GM12878 (cell line): Measurements from ENCODE around the gene CNNM4. TPM values are rescaled to one million over a fixed set of nuclear protein-coding genes. Genes with fewer than 3 reads are reported as not detected.
A peak's percentile ranks its signal among the peaks of the same experiment; 100 is the strongest.

Experiments used
- ATAC-seq: fragments of 200-7000 bp; cut with Tn5 transposase; 3 replicates; pipeline ENCODE4 v1.9.1; 2020; ENCODE audit warnings: mild to moderate bottlenecking, moderate library complexity
- BruUV-seq: library from RNA; stranded (reverse); fragments of 400-500 nt; replicated peaks from 2 replicates; lab custom pipeline; 2021; lab: Mats Ljungman, UMichigan
- CTCF ChIA-PET: fragments of 300-600 bp; sonication (Branson Sonifier 250); formaldehyde crosslinking; extraction: SDS; loops from one replicate; lab custom pipeline; 2021; ENCODE audit warnings: inconsistent platforms; lab: Yijun Ruan, JAX
- POLR2A ChIA-PET: fragments of 350-600 bp; formaldehyde crosslinking; extraction: SDS; loops from one replicate; lab custom pipeline; 2021; ENCODE audit warnings: inconsistent platforms; lab: Charles Lee
- RAD21 ChIA-PET: fragments of 300-600 bp; sonication (Branson Sonifier 250); formaldehyde crosslinking; loops from one replicate; lab custom pipeline; 2023; ENCODE audit warnings: antibody characterized with exemption; ENCODE audit not compliant: unreplicated experiment; lab: Charles Lee
- SMC1A ChIA-PET: fragments of 300-600 bp; sonication (Branson Sonifier 250); formaldehyde crosslinking; loops from one replicate; lab custom pipeline; 2023; ENCODE audit not compliant: unreplicated experiment, uncharacterized antibody; lab: Charles Lee
- DNase-seq: peaks from one replicate; pipeline ENCODE4 v3.0.0-alpha.2; 2011; ENCODE audit warnings: low read depth, low spot score
- FAIRE-seq: peaks from 3 replicates; lab custom pipeline; 2011; peaks lifted over from hg19 to GRCh38; lab: Jason Lieb, UNC
- H2AFZ ChIP-seq: 2 replicates; pipeline ENCODE4 v1.6.0; 2011; ENCODE audit warnings: low read depth, low read length, control low read depth; ENCODE audit not compliant: control insufficient read depth
- H3K27ac ChIP-seq: 2 replicates; pipeline ENCODE4 v1.5.1; 2011; ENCODE audit warnings: control low read depth; ENCODE audit not compliant: control insufficient read depth, insufficient read depth
- H3K27me3 ChIP-seq, 2 experiments: replicated peaks in 1 of 2; 2 replicates each; pipeline versions ENCODE4 v1.6.0 to v1.6.1; 2011; ENCODE audit warnings: low read length in 1 of 2; ENCODE audit not compliant: control insufficient read depth in 2 of 2, insufficient read depth in 2 of 2
- H3K36me3 ChIP-seq, 2 experiments: 2 replicates each; pipeline ENCODE4 v1.5.1; 2011; ENCODE audit warnings: low read length in 1 of 2; ENCODE audit not compliant: control insufficient read depth in 2 of 2, insufficient read depth in 2 of 2
- H3K4me1 ChIP-seq: 2 replicates; pipeline ENCODE4 v1.6.1; 2011; ENCODE audit warnings: mild to moderate bottlenecking, low read length, moderate library complexity, mixed read lengths; ENCODE audit not compliant: control insufficient read depth, insufficient read depth
- H3K4me2 ChIP-seq: 2 replicates; pipeline ENCODE4 v1.6.0; 2011; ENCODE audit warnings: control low read depth; ENCODE audit not compliant: control insufficient read depth, insufficient read depth
- H3K4me3 ChIP-seq: fragments of 200-600 bp; sonication (generic); 2 replicates; pipeline ENCODE4 v1.5.1; 2016
- H3K79me2 ChIP-seq: 2 replicates; pipeline ENCODE4 v1.6.0; 2011; ENCODE audit warnings: low read length; ENCODE audit not compliant: control insufficient read depth, insufficient read depth
- H3K9ac ChIP-seq: 2 replicates; pipeline ENCODE4 v1.8.0; 2011; ENCODE audit warnings: low read length, control low read depth, mixed read lengths; ENCODE audit not compliant: control insufficient read depth, insufficient read depth
- H3K9me3 ChIP-seq: replicated peaks from 3 replicates; pipeline ENCODE4 v1.5.1; 2011; ENCODE audit warnings: mild to moderate bottlenecking, low read length; ENCODE audit not compliant: control insufficient read depth, insufficient read depth
- H4K20me1 ChIP-seq: 2 replicates; pipeline ENCODE4 v1.6.0; 2011; ENCODE audit not compliant: control insufficient read depth, insufficient read depth
- BMI1 ChIP-seq: fragments of 450-650 bp; IDR thresholded peaks from 2 replicates; pipeline ENCODE4 v1.6.1; 2016; ENCODE audit warnings: mild to moderate bottlenecking, moderate library complexity, borderline replicate concordance
- CBFB ChIP-seq: IDR thresholded peaks from 2 replicates; pipeline ENCODE4 v1.6.1; 2016; ENCODE audit warnings: antibody characterized with exemption, low read depth
- CHD2 ChIP-seq: IDR thresholded peaks from 2 replicates; pipeline ENCODE4 v1.6.1; 2011; ENCODE audit warnings: low read depth, low read length, improper control_type of control experiment, borderline replicate concordance
- DPF2 ChIP-seq: fragments of 450-650 bp; IDR thresholded peaks from 2 replicates; pipeline ENCODE4 v1.6.1; 2017; ENCODE audit warnings: mild to moderate bottlenecking
- KAT2A ChIP-seq: conservative IDR thresholded peaks from 2 replicates; pipeline ENCODE4 v1.6.1; 2011; ENCODE audit warnings: low read depth, low read length; ENCODE audit not compliant: control insufficient read depth
- RUNX3 ChIP-seq: IDR thresholded peaks from 2 replicates; pipeline ENCODE4 v1.6.1; 2012; ENCODE audit warnings: low read length, inconsistent platforms
- SMARCA5 ChIP-seq: fragments of 450-650 bp; IDR thresholded peaks from 2 replicates; pipeline ENCODE4 v1.6.1; 2017; ENCODE audit warnings: mild to moderate bottlenecking
- TAF1 ChIP-seq: IDR thresholded peaks from 2 replicates; pipeline ENCODE4 v1.6.1; 2011; ENCODE audit warnings: mild to moderate bottlenecking, low read depth, low read length, borderline replicate concordance
- WGBS: methylation state at CpG from one replicate; pipeline ENCODE4 v1.1.6; 2016; ENCODE audit warnings: low lambda C conversion rate; ENCODE audit not compliant: insufficient replicate concordance, insufficient coverage; ENCODE audit errors: missing lambda C conversion rate; 5-methylcytosine and 5-hydroxymethylcytosine counted together
- in situ Hi-C: fragments of 300-500 bp; cut with MboI; formaldehyde crosslinking; loops from 9 replicates; pipeline ENCODE4 v1.14.3; 2018; ENCODE audit warnings: mixed read lengths
- intact Hi-C: fragments of 100-400 bp; cut with micrococcal nuclease; formaldehyde crosslinking; loops from one replicate; pipeline ENCODE4 v1.14.2; 2022; ENCODE audit not compliant: unreplicated experiment
- polyA plus RNA-seq, 11 experiments: library from polyadenylated mRNA; depleted of rRNA in 4 of 11; unstranded in 6 of 11; stranded (reverse) in 5 of 11; fragments of >200 nt; fragmentation: Nextera tagmentation in 4 of 11; fragmentation: Illumina TruSeq in 1 of 11; extraction: Ambion mirVana in 4 of 11; extraction: Trizol in 1 of 11; gene quantifications; 1 replicate in 1 of 11; 2 replicates in 10 of 11; pipeline versions ENCODE4 v1.2.1 to v1.2.3, GENCODE V29; 2011 to 2016; ENCODE audit warnings: inconsistent platforms in 2 of 11, missing spikeins in 2 of 11, low read depth in 1 of 11
- total RNA-seq, 4 experiments: library from RNA; depleted of rRNA in 3 of 4; stranded (reverse); fragments of >200 nt in 3 of 4; fragmentation: Illumina TruSeq in 1 of 4; extraction: Trizol in 1 of 4; gene quantifications; 2 replicates each; pipeline versions ENCODE4 v1.2.1 to v1.2.3, GENCODE V29; 2013 to 2021
- TF ChIP-seq, protein P1 (sequence below): IDR thresholded peaks from 2 replicates; pipeline ENCODE4 v1.6.1; 2012; ENCODE audit warnings: low read depth, low read length, improper control_type of control experiment
- TF ChIP-seq, protein P2 (sequence below): fragments of 450-650 bp; conservative IDR thresholded peaks from 2 replicates; pipeline ENCODE4 v1.6.1; 2017; ENCODE audit warnings: mild to moderate bottlenecking, moderate library complexity
- TF ChIP-seq, protein P3 (sequence below): fragments of 450-650 bp; formaldehyde crosslinking; IDR thresholded peaks from 2 replicates; pipeline ENCODE4 v1.4.0; 2020; ENCODE audit warnings: mild to moderate bottlenecking, moderate library complexity
- TF ChIP-seq, protein P4 (sequence below): fragments of 450-650 bp; IDR thresholded peaks from 2 replicates; pipeline ENCODE4 v1.6.1; 2018; ENCODE audit warnings: borderline replicate concordance, mild to moderate bottlenecking; ENCODE audit not compliant: partially characterized antibody

CNNM4 gene
- total and polyA plus RNA-seq, 10 of the 15 experiments (the other 5 are each of a cell fraction or from before 2014, with no cell fraction given), result 2.4 to 13.8 (median 8.1) TPM

DNA sequence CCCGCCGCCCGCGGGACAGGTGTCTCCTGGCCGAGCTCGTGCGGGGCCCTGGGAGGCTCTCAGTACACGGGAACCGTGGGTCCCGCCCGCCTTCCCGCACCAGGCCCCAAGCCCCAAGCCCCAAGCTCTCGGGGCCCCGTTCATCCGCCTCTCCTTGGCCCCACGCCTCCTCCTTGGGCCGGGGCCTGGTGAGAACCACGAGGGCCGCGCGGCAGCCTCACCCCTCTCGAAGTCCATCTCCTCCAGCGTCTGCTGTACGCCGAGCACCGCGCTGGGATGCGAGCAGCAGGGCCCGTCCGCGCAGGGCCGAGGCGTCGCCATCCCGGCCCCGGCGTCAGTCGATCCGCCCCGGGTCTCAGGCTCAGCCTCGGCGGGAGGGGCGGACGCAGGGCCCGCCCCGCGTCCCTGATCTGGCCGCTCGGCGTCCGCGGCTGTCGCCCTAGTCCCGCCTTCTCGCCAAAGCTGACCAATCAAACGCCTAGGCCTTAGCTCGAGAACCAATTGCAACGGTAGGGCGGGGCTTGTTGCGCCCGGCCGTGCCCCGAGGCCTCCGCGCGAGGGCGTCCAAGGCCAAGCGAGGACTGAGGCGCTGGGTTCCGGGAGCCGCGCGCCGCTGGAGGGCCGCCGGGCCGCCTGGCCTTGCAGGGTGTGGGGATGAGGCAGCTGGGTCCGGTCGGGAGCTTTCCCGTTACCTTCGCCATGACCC is 97.1 kb downstream of the CNNM4 start, which contains the start of gene ANKRD39:
Gene ANKRD39 (minus strand): TSS at position 350 of the 706 bp plus-strand sequence. CDS start 29 bp downstream, at position 321.
- intact Hi-C loops (loop anchor here (1.0 to 2.0 kb wide), 3 partner anchors 93 to 255 kb away; partner anchors contain the start of gene ANKRD36), in situ Hi-C loops (loop anchor here (5.0 to 10.0 kb wide), 2 partner anchors 94 to 257 kb away; partner anchors contain the start of gene ANKRD36)
- H3K9me3 ChIP-seq, result no peaks in the 10 kb centered on the region
- peak within 1 kb of the TSS; percentile 92 for H2AFZ ChIP-seq
- peaks cover 3 to 11% of the 10 kb centered on the region in 2 experiments; a peak in 3 of 4 replicates for H3K36me3 ChIP-seq
- FAIRE-seq (peak; percentile 96), ATAC-seq (peak; percentile 95), DNase-seq (peak; percentile 94)
- peak within 1 kb of the TSS; percentile 86 for H3K27ac ChIP-seq
- POLR2A ChIA-PET, result interaction anchor here (0.5 to 3.1 kb wide), 14 partner anchors 9 to 348 kb away, joined by 3 to 30 read pairs (median 4); partner anchors contain the start of gene CNNM3
- no TSS peak for BruUV-seq
- RAD21 ChIA-PET, result interaction anchor here (0.6 to 3.6 kb wide), 43 partner anchors 10 to 538 kb away, joined by 3 to 148 read pairs (median 5); partner anchors contain the start of genes ANKRD36, CNNM3, CNNM4 and SEMA4C
- no peaks in the 10 kb centered on the region for H4K20me1 ChIP-seq
- H3K4me2 ChIP-seq, result peak within 1 kb of the TSS; percentile 100
- peaks cover 3% of the 10 kb centered on the region; the same call in 1 of the 2 replicates for H3K4me1 ChIP-seq
- under 1% methylated on average over 77 of the region's 81 CpGs for WGBS
- peaks cover 18% of the 10 kb centered on the region for H3K79me2 ChIP-seq
- SMC1A ChIA-PET, result interaction anchor here (0.6 to 4.2 kb wide), 21 partner anchors 10 to 291 kb away, joined by 3 to 99 read pairs (median 6); partner anchors contain the start of genes ANKRD23, ANKRD36, CNNM3 and CNNM4
- peak within 1 kb of the TSS; percentile 88 for H3K9ac ChIP-seq
- CTCF ChIA-PET, result interaction anchor here (0.6 to 10.4 kb wide), 43 partner anchors 8 to 255 kb away, joined by 3 to 238 read pairs (median 4); partner anchors contain the start of genes ANKRD36, CNNM3 and SEMA4C
- H3K27me3 ChIP-seq, result no peaks in the 10 kb centered on the region
- peak within 1 kb of the TSS; percentile 99 for H3K4me3 ChIP-seq
- TF ChIP-seq RUNX3 (0 out of 2 replicates have a peak, but pooled peaks have one; percentile 5), CBFB (0 out of 2 replicates have a peak, but pooled peaks have one; percentile 22), DPF2 (peak; percentile 62), SMARCA5 (peak; percentile 94), KAT2A (no peak), TAF1 (peak; percentile 61; the same call in 1 of the 2 replicates), CHD2 (peak; percentile 97), BMI1 (no peak)
- TF ChIP-seq, protein P1, sequence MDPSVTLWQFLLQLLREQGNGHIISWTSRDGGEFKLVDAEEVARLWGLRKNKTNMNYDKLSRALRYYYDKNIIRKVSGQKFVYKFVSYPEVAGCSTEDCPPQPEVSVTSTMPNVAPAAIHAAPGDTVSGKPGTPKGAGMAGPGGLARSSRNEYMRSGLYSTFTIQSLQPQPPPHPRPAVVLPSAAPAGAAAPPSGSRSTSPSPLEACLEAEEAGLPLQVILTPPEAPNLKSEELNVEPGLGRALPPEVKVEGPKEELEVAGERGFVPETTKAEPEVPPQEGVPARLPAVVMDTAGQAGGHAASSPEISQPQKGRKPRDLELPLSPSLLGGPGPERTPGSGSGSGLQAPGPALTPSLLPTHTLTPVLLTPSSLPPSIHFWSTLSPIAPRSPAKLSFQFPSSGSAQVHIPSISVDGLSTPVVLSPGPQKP, result peak; percentile 45; the same call in 1 of the 2 replicates
- TF ChIP-seq, protein P2, sequence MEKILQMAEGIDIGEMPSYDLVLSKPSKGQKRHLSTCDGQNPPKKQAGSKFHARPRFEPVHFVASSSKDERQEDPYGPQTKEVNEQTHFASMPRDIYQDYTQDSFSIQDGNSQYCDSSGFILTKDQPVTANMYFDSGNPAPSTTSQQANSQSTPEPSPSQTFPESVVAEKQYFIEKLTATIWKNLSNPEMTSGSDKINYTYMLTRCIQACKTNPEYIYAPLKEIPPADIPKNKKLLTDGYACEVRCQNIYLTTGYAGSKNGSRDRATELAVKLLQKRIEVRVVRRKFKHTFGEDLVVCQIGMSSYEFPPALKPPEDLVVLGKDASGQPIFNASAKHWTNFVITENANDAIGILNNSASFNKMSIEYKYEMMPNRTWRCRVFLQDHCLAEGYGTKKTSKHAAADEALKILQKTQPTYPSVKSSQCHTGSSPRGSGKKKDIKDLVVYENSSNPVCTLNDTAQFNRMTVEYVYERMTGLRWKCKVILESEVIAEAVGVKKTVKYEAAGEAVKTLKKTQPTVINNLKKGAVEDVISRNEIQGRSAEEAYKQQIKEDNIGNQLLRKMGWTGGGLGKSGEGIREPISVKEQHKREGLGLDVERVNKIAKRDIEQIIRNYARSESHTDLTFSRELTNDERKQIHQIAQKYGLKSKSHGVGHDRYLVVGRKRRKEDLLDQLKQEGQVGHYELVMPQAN, result peak; percentile 48
- TF ChIP-seq, protein P3, sequence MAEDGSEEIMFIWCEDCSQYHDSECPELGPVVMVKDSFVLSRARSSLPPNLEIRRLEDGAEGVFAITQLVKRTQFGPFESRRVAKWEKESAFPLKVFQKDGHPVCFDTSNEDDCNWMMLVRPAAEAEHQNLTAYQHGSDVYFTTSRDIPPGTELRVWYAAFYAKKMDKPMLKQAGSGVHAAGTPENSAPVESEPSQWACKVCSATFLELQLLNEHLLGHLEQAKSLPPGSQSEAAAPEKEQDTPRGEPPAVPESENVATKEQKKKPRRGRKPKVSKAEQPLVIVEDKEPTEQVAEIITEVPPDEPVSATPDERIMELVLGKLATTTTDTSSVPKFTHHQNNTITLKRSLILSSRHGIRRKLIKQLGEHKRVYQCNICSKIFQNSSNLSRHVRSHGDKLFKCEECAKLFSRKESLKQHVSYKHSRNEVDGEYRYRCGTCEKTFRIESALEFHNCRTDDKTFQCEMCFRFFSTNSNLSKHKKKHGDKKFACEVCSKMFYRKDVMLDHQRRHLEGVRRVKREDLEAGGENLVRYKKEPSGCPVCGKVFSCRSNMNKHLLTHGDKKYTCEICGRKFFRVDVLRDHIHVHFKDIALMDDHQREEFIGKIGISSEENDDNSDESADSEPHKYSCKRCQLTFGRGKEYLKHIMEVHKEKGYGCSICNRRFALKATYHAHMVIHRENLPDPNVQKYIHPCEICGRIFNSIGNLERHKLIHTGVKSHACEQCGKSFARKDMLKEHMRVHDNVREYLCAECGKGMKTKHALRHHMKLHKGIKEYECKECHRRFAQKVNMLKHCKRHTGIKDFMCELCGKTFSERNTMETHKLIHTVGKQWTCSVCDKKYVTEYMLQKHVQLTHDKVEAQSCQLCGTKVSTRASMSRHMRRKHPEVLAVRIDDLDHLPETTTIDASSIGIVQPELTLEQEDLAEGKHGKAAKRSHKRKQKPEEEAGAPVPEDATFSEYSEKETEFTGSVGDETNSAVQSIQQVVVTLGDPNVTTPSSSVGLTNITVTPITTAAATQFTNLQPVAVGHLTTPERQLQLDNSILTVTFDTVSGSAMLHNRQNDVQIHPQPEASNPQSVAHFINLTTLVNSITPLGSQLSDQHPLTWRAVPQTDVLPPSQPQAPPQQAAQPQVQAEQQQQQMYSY (CRISPR knock-in tag), result no peak
- TF ChIP-seq, protein P4, sequence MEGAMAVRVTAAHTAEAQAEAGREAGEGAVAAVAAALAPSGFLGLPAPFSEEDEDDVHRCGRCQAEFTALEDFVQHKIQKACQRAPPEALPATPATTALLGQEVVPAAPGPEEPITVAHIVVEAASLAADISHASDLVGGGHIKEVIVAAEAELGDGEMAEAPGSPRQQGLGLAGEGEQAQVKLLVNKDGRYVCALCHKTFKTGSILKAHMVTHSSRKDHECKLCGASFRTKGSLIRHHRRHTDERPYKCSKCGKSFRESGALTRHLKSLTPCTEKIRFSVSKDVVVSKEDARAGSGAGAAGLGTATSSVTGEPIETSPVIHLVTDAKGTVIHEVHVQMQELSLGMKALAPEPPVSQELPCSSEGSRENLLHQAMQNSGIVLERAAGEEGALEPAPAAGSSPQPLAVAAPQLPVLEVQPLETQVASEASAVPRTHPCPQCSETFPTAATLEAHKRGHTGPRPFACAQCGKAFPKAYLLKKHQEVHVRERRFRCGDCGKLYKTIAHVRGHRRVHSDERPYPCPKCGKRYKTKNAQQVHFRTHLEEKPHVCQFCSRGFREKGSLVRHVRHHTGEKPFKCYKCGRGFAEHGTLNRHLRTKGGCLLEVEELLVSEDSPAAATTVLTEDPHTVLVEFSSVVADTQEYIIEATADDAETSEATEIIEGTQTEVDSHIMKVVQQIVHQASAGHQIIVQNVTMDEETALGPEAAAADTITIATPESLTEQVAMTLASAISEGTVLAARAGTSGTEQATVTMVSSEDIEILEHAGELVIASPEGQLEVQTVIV, result peak; percentile 39
